Activated T-cell treated with anti-CD3 and anti-CD28 coated beads for 48 hours (primary cell): ENCODE data around the gene BLOC1S4.
"Not testable (repeated sequence)": the region's sequence is repeated elsewhere in the genome, so short reads cannot be mapped to it uniquely, and the experiment has no call there.

ENCODE experiments used
- DNase-seq: peaks from one replicate; pipeline ENCODE4 v3.0.0-alpha.2; 2020; ENCODE audit warnings: low read depth

BLOC1S4 gene

GRCh38 chr4:6742507-6742906, 26.5 kb downstream of the BLOC1S4 start:
- no peak for DNase-seq

GRCh38 chr4:6742989-6743388, 27.0 kb downstream of the BLOC1S4 start:
- no peak for DNase-seq

- no peak for DNase-seq
Observed at GRCh38 chr4:6746721-6747293, 30.8 kb downstream of the BLOC1S4 start.

- DNase-seq = no peak
Observed at GRCh38 chr4:6747294-6748051, 31.5 kb downstream of the BLOC1S4 start.

- DNase-seq = no peak
Observed at GRCh38 chr4:6748286-6748685, 32.3 kb downstream of the BLOC1S4 start.

- DNase-seq = no peak
Observed at GRCh38 chr4:6749340-6750171, 33.6 kb downstream of the BLOC1S4 start.

GRCh38 chr4:6750286-6751221, 34.6 kb downstream of the BLOC1S4 start:
- DNase-seq = no peak

GRCh38 chr4:6751611-6752485, 35.9 kb downstream of the BLOC1S4 start:
- DNase-seq = no peak

GRCh38 chr4:6752486-6752829, 36.5 kb downstream of the BLOC1S4 start:
- DNase-seq = no peak

GRCh38 chr4:6753103-6753560, 37.2 kb downstream of the BLOC1S4 start:
- no peak for DNase-seq

GRCh38 chr4:6753891-6754290, 37.9 kb downstream of the BLOC1S4 start:
- no peak for DNase-seq

- no peak for DNase-seq
Observed at GRCh38 chr4:6754481-6755087, 38.6 kb downstream of the BLOC1S4 start.

- DNase-seq = no peak
Observed at GRCh38 chr4:6755088-6755753, 39.2 kb downstream of the BLOC1S4 start.

- not testable (repeated sequence) for DNase-seq
Observed at GRCh38 chr4:6756345-6756744, 40.4 kb downstream of the BLOC1S4 start.

GRCh38 chr4:6758728-6759127, 42.8 kb downstream of the BLOC1S4 start:
- DNase-seq = no peak

- DNase-seq = no peak
Observed at GRCh38 chr4:6760865-6761264, 44.9 kb downstream of the BLOC1S4 start.

GRCh38 chr4:6761649-6762615, 46.0 kb downstream of the BLOC1S4 start:
- no peak for DNase-seq

GRCh38 chr4:6763330-6763851, 47.4 kb downstream of the BLOC1S4 start:
- DNase-seq = no peak
